NCI-H128 (cell line): ENCODE results near the gene TMEM25.
"Not testable (repeated sequence)": the region's sequence is repeated elsewhere in the genome, so short reads cannot be mapped to it uniquely, and the experiment has no call there.

ENCODE experiments used
- DNase-seq: peaks from one replicate; lab custom pipeline; 2025; ENCODE audit not compliant: unreplicated experiment; lab: John Stamatoyannopoulos, UW

The TMEM25 gene

GRCh38 chr11:118530683-118531596, at the start of gene TMEM25:
TMEM25 (plus strand) TSS chr11:118531192; CDS start chr11:118531802, 610 bp downstream.
- DNase-seq, result peak; percentile 29

GRCh38 chr11:118481238-118481637, 49.8 kb upstream of the TMEM25 start:
- DNase-seq, result not testable (repeated sequence)

- no peak for DNase-seq
Observed at GRCh38 chr11:118484405-118484804, 46.6 kb upstream of the TMEM25 start.

- DNase-seq, result no peak
Observed at GRCh38 chr11:118485273-118485672, 45.7 kb upstream of the TMEM25 start.

- DNase-seq, result peak; percentile 41
Observed at GRCh38 chr11:118488480-118489109, 42.4 kb upstream of the TMEM25 start.

- no peak for DNase-seq
Observed at GRCh38 chr11:118491041-118491440, 40.0 kb upstream of the TMEM25 start.

- no peak for DNase-seq
Observed at GRCh38 chr11:118497831-118498230, 33.2 kb upstream of the TMEM25 start.

- DNase-seq, result no peak
Observed at GRCh38 chr11:118503216-118503615, 27.8 kb upstream of the TMEM25 start.

- DNase-seq, result no peak
Observed at GRCh38 chr11:118511601-118512000, 19.4 kb upstream of the TMEM25 start.

- no peak for DNase-seq
Observed at GRCh38 chr11:118514103-118514502, 16.9 kb upstream of the TMEM25 start.

- no peak for DNase-seq
Observed at GRCh38 chr11:118519549-118519948, 11.4 kb upstream of the TMEM25 start.

- DNase-seq, result no peak
Observed at GRCh38 chr11:118521892-118522311, 9.1 kb upstream of the TMEM25 start.

- DNase-seq, result no peak
Observed at GRCh38 chr11:118522571-118523072, 8.4 kb upstream of the TMEM25 start.

GRCh38 chr11:118524356-118524755, 6.6 kb upstream of the TMEM25 start:
- no peak for DNase-seq

GRCh38 chr11:118524757-118525470, 6.1 kb upstream of the TMEM25 start:
- no peak for DNase-seq

- no peak for DNase-seq
Observed at GRCh38 chr11:118526688-118527087, 4.3 kb upstream of the TMEM25 start.

- no peak for DNase-seq
Observed at GRCh38 chr11:118527109-118527508, 3.9 kb upstream of the TMEM25 start, which contains the start of gene TTC36. TTC36 (plus strand) TSS chr11:118527474; CDS start chr11:118527495, 21 bp downstream.

GRCh38 chr11:118528511-118528910, 2.5 kb upstream of the TMEM25 start:
- no peak for DNase-seq

- DNase-seq, result no peak
Observed at GRCh38 chr11:118529584-118530175, 1.3 kb upstream of the TMEM25 start.

GRCh38 chr11:118530180-118530682, 761 bp upstream of the TMEM25 start:
- DNase-seq, result no peak
